Activated naive CD4-positive, alpha-beta T cell treated with Interleukin-2 at 50 U/mL for 16 hours (primary cell): ENCODE measurements around the gene KRTAP4-5.
"Not testable (repeated sequence)": the region's sequence is repeated elsewhere in the genome, so short reads cannot be mapped to it uniquely, and the experiment has no call there.

Source experiments
- DNase-seq: peaks from one replicate; pipeline ENCODE4 v3.0.0-alpha.2; 2020

KRTAP4-5 gene

DNA sequence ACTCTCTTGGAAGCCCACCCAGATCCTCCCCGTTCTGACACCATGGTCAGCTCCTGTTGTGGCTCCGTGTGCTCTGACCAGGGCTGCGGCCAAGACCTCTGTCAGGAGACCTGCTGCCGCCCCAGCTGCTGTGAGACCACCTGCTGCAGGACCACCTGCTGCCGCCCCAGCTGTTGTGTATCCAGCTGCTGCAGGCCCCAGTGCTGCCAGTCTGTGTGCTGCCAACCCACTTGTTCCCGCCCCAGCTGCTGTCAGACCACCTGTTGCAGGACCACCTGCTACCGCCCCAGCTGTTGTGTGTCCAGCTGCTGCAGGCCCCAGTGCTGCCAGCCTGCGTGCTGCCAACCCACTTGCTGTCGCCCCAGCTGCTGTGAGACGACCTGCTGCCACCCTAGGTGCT, 44.3 kb downstream of the KRTAP4-5 start, which contains the start of gene KRTAP4-9:
TSS of gene KRTAP4-9 (plus strand) at position 43 of the 400 bp plus-strand sequence. CDS start at position 43, 0 bp downstream.
- DNase-seq = not testable (repeated sequence)

DNA sequence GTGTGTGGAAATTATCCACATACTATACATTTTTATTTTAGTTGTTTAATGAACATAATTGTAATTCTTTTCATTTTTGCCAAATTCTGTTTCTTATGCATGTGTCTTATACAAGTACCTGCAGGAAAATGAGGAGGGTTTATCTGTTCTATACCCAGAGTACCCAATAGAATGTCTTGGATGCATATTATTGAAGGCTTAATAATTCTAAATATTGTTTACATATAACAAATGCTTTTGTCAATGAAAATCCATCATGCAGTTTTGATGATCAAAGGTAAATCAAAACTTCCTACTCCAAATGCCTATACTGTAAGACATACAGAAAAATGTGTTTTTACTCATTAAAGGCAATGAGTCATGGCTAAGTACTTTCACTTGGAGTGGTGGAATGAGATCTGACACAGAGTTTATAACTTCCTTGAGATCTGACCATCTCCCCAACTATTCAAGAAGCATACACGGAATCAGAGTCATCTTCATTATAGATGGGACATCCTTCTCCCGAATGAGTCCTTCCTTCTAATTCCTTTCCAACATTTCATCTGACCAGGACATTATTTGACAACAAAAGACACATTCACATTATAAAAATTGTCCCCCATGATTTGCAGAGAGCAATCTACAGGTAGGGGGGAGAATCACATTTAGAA, 45.1 kb downstream of the KRTAP4-5 start:
- not testable (repeated sequence) for DNase-seq

GRCh38 chr17:41103896-41104295, 45.7 kb downstream of the KRTAP4-5 start:
- no peak for DNase-seq

DNA sequence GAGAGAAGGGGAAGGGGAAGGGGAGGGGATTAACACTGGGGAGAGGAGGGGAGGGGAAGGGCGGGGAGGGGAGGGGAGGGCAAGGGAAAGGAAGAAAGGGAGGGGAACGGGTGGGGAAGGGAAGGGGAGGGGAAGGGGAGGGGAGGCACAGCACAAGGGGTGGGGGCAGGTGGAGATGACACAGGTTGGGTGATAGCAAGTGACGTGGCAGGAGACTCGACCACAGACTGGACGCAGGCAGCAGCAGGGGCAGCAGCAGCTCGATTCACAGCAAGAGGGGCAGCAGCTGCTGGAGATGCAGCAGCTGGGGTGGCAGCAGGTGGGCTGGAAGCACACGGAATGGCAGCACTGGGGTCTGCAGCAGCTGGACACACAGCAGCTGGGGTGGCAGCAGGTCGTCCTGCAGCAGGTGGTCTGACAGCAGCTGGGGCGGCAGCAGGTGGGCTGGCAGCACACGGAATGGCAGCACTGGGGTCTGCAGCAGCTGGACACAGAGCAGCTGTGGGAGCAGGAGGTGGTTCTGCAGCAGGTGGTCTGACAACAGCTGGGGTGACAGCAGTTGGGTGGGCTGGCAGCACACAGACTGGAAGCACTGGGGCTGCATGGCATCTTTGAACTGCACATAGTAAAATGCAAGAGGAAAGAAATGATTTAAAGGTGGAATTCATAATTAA, 47.9 kb downstream of the KRTAP4-5 start, which contains the start of gene KRTAP4-16:
TSS of gene KRTAP4-16 (minus strand) at position 624 of the 674 bp plus-strand sequence. CDS start at position 624, 0 bp downstream.
- DNase-seq = no peak

- DNase-seq = not testable (repeated sequence)
These were observed 49.7 kb downstream of the KRTAP4-5 start for GRCh38 chr17:41099682-41100480.
